ENCODE data around the gene GABRE.
"Not testable (repeated sequence)": the region's sequence is repeated elsewhere in the genome, so short reads cannot be mapped to it uniquely, and the experiment has no call there.

Gene GABRE

GRCh38 chrX:151970027-151970426 is 4.4 kb downstream of the GABRE start:
- DNase-seq (ENCODE audit: low spot score), result no peak

- no peak for DNase-seq (ENCODE audit: low spot score)
These were observed 8.2 kb downstream of the GABRE start for GRCh38 chrX:151966236-151966635.

DNA sequence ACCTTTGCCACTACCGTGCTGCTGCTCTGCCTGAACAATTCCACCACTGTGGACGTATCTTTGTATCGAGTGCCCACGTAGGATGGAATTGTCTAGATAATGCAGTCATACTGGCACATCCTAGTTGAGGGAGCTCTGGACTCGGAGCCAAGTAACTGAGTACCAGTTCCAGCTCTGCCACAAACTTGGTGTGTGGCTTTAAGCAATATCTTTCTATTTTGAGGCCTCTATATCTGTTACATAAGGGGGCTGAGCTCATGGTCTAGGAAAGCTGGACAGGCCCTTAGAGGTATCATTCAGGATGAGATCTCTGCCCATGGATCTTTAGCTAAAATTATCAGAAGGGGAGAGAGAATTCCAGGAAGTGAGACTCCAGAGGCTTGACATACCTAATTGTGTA is 12.4 kb downstream of the GABRE start:
- DNase-seq (ENCODE audit: low spot score), result no peak

- DNase-seq (ENCODE audit: low spot score), result no peak
These were observed 16.4 kb downstream of the GABRE start for GRCh38 chrX:151958101-151958500.

DNA sequence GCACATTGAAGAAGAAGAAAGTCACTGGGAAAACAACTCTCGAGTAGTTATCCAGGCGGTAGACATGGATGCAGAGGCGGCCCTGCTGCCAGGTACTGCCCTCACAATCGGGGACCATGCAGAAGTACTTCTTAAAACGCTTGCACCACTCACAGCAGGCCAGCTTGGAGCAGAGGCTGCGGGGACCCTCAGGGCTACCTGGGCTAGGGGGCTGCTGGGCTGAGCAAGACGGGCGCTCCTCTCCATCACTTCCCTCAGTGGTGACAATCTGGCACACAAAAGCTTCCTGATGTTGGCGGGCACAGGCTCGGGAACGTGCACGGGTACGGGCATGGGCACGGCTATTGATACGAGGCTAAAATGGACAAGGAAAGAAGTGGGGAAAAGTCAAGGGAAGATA is 19.7 kb downstream of the GABRE start:
- DNase-seq (ENCODE audit: low spot score), result no peak

DNA sequence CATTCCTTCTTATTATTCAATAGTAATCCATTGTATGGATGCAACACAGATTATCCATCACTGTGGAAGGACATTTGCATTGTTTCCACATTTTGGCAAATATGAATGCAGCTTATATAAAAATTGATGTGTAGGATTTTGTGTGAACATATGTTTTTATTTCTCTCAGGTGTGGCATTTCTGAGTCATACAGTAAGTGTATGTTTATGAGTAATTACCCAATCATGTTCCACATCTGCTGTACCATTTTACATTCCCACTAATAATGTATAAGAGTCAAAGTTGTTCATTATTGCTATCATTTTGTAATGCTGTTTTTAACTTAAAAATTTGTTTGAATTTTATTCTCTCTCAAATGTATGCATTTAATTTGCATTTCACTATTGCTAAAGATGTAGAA is 36.3 kb downstream of the GABRE start:
- no peak for DNase-seq (ENCODE audit: low spot score)

DNA sequence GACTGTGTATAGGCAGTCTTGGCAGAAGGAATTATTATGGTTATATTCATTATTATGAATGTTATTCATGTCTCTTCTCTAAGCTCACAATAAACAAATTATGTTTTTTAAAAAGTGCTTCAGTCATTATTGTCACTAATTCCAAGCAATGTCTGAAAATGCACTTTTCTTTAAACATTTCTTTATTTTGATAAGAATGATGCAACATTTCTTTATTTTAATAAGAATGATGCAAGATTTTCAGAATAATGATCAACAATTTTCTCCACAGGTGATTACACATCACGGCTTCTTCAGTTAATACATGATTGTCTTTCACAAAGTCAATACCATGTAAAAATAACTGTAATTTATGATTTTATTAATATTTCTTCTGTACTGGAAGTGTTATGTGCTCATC is 39.1 kb downstream of the GABRE start:
- no peak for DNase-seq (ENCODE audit: low spot score)

DNA sequence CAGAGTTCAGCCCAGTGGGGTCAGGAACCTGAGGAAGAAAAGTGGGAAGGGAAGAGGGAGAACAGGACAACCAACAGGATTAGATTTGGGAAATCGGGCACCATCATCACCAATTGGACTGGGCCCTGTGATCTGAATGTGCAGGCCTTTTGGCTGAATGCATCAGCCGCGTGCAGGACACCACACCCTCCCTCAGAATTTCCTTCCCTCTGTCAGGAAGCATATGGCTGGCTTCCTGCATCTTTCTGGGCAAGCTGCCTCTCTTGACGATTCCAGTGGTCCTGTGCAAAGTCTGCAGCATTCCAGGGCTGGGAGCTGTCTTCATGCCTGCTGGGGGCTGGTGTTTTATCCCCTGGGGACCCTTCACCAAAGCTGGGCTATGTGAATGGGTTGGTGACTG is 45.4 kb downstream of the GABRE start:
- no peak for DNase-seq (ENCODE audit: low spot score)

GRCh38 chrX:151923648-151924047 is 50.8 kb downstream of the GABRE start:
- no peak for DNase-seq (ENCODE audit: low spot score)

- no peak for DNase-seq (ENCODE audit: low spot score)
These were observed 51.8 kb downstream of the GABRE start for GRCh38 chrX:151922692-151923091.

- no peak for DNase-seq (ENCODE audit: low spot score)
These were observed 52.6 kb downstream of the GABRE start for GRCh38 chrX:151921866-151922265.

DNA sequence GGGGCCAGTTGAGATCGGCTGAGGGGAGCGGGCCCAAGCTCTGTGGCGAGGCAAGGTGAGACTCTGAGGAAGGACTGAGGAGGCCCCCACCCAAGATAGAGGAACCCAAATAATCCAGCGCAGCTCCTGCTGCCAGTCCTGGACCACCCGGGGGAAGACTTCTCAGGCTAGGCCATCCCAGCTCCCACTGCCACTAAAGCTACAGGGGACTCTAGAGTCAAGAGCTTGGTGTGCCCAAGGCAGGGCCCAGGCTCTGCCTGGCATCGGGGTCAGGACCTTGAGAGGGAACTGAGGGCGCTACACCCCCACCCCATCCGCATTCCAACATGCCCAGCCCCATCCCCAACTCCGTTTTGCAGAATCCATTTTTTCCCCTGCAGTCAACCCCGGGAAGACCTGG is 53.2 kb downstream of the GABRE start:
- DNase-seq (ENCODE audit: low spot score), result no peak

DNA sequence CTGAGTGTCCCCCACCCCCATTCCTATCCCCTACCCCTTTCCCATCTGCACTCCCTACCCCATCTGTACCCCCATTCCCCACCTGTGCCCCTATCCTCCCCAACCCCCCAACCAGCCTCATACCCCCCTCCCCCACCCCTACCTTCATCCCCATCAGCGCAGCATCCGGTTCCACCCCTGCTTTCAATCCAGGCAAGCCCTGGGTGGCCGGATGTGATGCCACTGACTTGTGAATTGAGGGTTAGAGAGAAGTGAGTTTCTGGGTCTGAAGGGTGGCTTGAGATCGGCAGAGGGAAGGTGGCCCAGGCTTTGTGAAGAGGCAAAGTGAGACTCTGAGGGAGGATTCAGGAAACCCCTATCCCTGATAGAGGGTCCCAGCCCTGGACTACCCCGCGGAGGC is 53.9 kb downstream of the GABRE start:
- no peak for DNase-seq (ENCODE audit: low spot score)

DNA sequence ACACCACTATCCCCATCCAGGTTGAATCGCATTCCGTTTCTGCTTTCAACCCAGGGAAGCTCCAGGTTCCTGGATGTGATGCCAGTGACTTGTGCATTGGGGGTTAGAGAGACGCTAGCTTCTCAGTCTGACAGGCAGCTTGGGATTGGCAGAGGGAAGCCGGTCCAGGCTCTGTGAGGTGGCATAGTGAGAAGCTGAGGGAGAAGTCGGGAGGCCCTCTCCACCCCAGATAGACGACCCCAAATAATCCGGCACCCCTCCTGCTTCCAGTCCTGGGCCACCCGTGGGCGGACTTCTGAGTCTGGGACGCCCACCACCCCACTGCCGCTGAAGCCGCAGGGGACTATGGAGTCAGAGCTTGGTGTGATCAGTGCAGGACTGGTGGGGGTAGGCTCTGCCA is 54.4 kb downstream of the GABRE start:
- DNase-seq (ENCODE audit: low spot score), result no peak

DNA sequence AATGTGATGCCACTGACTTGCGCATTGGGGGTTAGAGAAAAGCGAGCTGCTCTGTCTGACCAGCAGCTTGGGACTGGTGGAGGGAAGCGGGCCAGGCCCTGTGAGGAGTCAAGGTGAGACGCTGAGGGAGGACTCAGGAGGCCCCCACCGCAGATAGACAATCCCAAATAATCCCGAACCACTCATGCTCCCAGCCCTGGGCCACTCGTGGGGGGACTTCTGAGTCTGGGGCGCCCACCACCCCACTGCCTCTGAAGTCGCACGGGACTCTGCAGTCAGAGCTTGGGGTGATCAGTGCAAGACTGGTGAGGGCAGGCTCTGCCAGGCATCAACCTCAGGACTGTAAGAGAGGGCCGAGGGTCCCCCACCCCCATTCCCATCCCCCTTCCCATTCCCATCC is 54.9 kb downstream of the GABRE start:
- DNase-seq (ENCODE audit: low spot score), result no peak

DNA sequence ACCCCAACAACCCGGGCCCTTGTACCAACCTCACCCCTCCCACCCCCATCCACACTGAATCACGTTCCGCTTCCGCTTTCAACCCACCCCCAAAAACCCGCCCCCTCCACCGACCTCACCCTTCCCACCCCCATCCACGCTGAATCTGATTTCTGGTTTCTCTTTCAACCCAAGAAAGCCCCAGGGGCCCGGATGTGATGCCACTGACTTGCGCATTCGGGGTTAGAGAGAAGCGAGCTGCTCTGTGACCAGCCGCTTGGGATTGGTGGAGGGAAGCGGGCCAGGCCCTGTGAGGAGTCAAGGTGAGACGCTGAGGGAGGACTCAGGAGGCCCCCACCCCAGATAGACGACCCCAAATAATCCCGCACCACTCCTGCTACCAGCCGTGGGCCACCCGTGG is 55.7 kb downstream of the GABRE start:
- DNase-seq (ENCODE audit: low spot score), result not testable (repeated sequence)

- no peak for DNase-seq (ENCODE audit: low spot score)
These were observed 61.7 kb downstream of the GABRE start, which contains the start of gene MAGEA4 for GRCh38 chrX:151912780-151913179. TSS of gene MAGEA4 (plus strand) at chrX:151912889. CDS start at chrX:151923665, 10,776 bp downstream.

GRCh38 chrX:151912221-151912620 is 62.3 kb downstream of the GABRE start:
- DNase-seq (ENCODE audit: low spot score), result no peak

- DNase-seq (ENCODE audit: low spot score), result no peak
These were observed 69.5 kb downstream of the GABRE start for GRCh38 chrX:151904989-151905388.
